IPS-20b (cell line): ENCODE data around the gene INSRR.

ENCODE experiments used
- H3K27ac ChIP-seq: one replicate; pipeline ENCODE4 v1.5.1; 2013; ENCODE audit warnings: low read length
- H3K27me3 ChIP-seq: 2 replicates; pipeline ENCODE4 v1.6.1; 2013; ENCODE audit warnings: mild to moderate bottlenecking, low read length, inconsistent platforms; ENCODE audit not compliant: insufficient read depth
- H3K36me3 ChIP-seq: 2 replicates; pipeline ENCODE4 v1.6.1; 2013; ENCODE audit warnings: low read depth, mild to moderate bottlenecking, inconsistent platforms, low read length, moderate library complexity; ENCODE audit not compliant: insufficient read depth
- H3K4me1 ChIP-seq: 2 replicates; pipeline ENCODE4 v1.6.1; 2013; ENCODE audit warnings: mild to moderate bottlenecking, control low read depth, inconsistent platforms, low read length, moderate library complexity; ENCODE audit not compliant: insufficient read depth
- H3K4me3 ChIP-seq: 2 replicates; pipeline ENCODE4 v1.5.1; 2013; ENCODE audit warnings: mild to moderate bottlenecking, low read length, inconsistent platforms
- H3K9ac ChIP-seq: 2 replicates; pipeline ENCODE4 v1.6.1; 2013; ENCODE audit warnings: low read depth, mild to moderate bottlenecking, inconsistent platforms, low read length, moderate library complexity
- H3K9me3 ChIP-seq: 2 replicates; pipeline ENCODE4 v1.6.1; 2013; ENCODE audit warnings: mild to moderate bottlenecking, low read depth, low read length, inconsistent platforms; ENCODE audit not compliant: insufficient read depth

INSRR gene

GRCh38 chr1:156815307-156815826 is 43.5 kb downstream of the INSRR start:
- Histone ChIP-seq H3K4me1 (peaks cover 11% of the 10 kb centered on the region; the same call in 1 of the 2 replicates), H3K9ac (no peak overlapping the region), H3K36me3 (no peaks in the 10 kb centered on the region), H3K27me3 (peaks cover 64% of the 10 kb centered on the region), H3K9me3 (no peaks in the 10 kb centered on the region), H3K4me3 (no peak overlapping the region), H3K27ac (no peak overlapping the region)

- Histone ChIP-seq H3K4me1 (peaks cover 11% of the 10 kb centered on the region; the same call in 1 of the 2 replicates), H3K36me3 (no peaks in the 10 kb centered on the region), H3K9ac (peak overlapping the region; percentile 77; the same call in 1 of the 2 replicates), H3K4me3 (no peak overlapping the region), H3K27me3 (peaks cover 64% of the 10 kb centered on the region), H3K27ac (no peak overlapping the region), H3K9me3 (no peaks in the 10 kb centered on the region)
Observed at GRCh38 chr1:156814571-156815260, 44.2 kb downstream of the INSRR start.

DNA sequence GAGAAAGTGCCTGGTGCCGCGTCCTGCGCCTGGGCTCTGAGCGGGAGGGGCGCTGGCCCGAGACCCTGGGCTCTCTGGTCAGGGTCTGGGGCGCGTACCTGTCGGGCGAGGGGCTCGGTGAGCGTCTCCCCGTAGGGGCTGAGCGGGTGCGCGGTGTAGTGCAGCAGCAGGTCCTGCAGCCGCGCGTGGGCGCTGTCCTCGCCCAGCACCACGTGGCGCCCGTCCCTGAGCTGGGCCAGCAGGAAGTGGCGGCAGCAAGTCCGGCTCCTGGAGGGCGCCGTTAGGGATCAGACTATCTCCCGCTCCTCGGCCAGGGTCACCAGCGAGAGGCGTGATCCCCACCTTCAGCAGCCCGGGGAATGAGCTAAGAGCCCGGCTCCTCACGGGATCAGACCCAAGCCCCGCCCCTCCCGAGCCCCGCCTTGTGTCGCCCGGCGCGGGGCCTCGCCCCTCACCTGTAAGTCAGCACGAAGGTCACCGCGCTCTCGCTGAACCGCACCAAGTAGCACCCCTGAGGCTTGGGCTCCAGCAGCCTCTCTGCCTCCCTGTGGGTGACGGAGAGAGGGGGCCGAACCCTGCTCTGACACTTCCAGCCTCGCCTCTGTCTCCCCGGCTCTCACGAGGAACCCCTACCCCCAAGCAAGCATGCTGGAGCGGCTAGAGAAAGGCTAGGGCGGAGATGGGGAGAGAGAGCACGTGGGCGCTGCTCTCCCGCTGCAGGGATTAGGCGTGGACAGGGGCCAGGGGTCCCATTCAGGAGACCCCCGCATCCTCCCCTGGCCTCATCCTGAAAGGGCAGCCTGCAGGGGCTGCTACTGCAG is 45.0 kb downstream of the INSRR start:
- Histone ChIP-seq H3K27ac (no peak overlapping the region), H3K9me3 (no peaks in the 10 kb centered on the region), H3K4me1 (peaks cover 11% of the 10 kb centered on the region; the same call in 1 of the 2 replicates), H3K4me3 (peak overlapping the region; percentile 70), H3K9ac (peak overlapping the region; percentile 77; the same call in 1 of the 2 replicates), H3K36me3 (no peaks in the 10 kb centered on the region), H3K27me3 (peaks cover 64% of the 10 kb centered on the region)

- H3K4me3 ChIP-seq: peak overlapping the region; percentile 70
- H3K9ac ChIP-seq: peak overlapping the region; percentile 77; the same call in 1 of the 2 replicates
- no peaks in the 10 kb centered on the region for H3K36me3 ChIP-seq
- H3K27ac ChIP-seq: no peak overlapping the region
- H3K27me3 ChIP-seq: peaks cover 61% of the 10 kb centered on the region
- peaks cover 11% of the 10 kb centered on the region; the same call in 1 of the 2 replicates for H3K4me1 ChIP-seq
- H3K9me3 ChIP-seq: no peaks in the 10 kb centered on the region
Observed at GRCh38 chr1:156813298-156813697, 45.6 kb downstream of the INSRR start.

GRCh38 chr1:156812293-156812990 is 46.5 kb downstream of the INSRR start:
- no peak overlapping the region for H3K9ac ChIP-seq
- H3K27ac ChIP-seq: no peak overlapping the region
- no peaks in the 10 kb centered on the region for H3K36me3 ChIP-seq
- H3K4me3 ChIP-seq: no peak overlapping the region
- H3K9me3 ChIP-seq: no peaks in the 10 kb centered on the region
- H3K4me1 ChIP-seq: peaks cover 11% of the 10 kb centered on the region; the same call in 1 of the 2 replicates
- peaks cover 55% of the 10 kb centered on the region for H3K27me3 ChIP-seq

DNA sequence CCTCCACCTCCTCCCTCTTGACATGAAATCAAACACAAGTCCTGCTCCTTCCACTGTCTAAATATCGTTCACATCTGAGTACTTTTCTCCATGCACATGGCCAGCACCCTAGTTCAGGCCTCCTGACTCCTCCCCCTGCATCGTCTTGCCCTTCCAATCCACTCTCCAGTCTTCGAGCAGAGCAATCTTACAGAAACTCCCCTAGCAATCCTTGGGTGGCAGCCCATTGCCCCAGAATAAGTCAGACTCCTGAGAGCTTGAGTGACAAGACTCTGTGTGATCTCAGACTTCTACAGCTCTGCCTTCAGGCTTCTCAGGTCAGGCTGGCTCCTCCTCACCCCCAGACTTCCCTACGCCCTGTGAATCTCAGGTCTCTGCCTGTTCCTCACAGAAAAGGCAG is 47.7 kb downstream of the INSRR start:
- Histone ChIP-seq H3K27ac (no peak overlapping the region), H3K36me3 (no peaks in the 10 kb centered on the region), H3K4me1 (peaks cover 11% of the 10 kb centered on the region; the same call in 1 of the 2 replicates), H3K9ac (no peak overlapping the region), H3K27me3 (peaks cover 53% of the 10 kb centered on the region), H3K4me3 (no peak overlapping the region), H3K9me3 (no peaks in the 10 kb centered on the region)

- Histone ChIP-seq H3K9me3 (no peaks in the 10 kb centered on the region), H3K36me3 (no peaks in the 10 kb centered on the region), H3K4me3 (no peak overlapping the region), H3K9ac (no peak overlapping the region), H3K27me3 (peaks cover 39% of the 10 kb centered on the region), H3K27ac (no peak overlapping the region), H3K4me1 (peaks cover 11% of the 10 kb centered on the region; the same call in 1 of the 2 replicates)
Observed at GRCh38 chr1:156809711-156810366, 49.1 kb downstream of the INSRR start.

DNA sequence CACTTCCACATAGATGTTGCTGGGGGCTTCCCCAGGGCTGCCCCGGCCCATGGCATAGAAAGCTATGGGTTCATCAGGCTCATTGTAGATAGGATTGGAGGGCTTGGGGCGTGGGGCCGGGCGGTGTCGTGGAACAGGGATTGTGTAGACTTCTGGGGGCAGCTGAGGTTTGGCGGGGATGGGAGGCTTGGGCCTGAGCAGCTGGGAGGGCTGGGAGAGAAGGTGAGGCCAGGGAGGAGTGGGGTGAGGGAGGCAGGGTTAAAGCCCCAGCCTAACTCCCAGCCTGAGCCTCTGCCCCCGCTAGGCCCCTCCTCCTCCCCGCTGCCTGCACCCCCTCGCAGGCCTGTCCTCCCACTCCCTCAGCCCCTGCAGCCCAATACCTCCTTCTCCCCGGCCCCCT is 49.6 kb downstream of the INSRR start:
- Histone ChIP-seq H3K36me3 (no peaks in the 10 kb centered on the region), H3K9me3 (no peaks in the 10 kb centered on the region), H3K4me3 (no peak overlapping the region), H3K27me3 (peaks cover 34% of the 10 kb centered on the region), H3K4me1 (peaks cover 9% of the 10 kb centered on the region; the same call in 1 of the 2 replicates), H3K9ac (no peak overlapping the region), H3K27ac (no peak overlapping the region)

- Histone ChIP-seq H3K9me3 (no peaks in the 10 kb centered on the region), H3K4me3 (no peak overlapping the region), H3K27me3 (peaks cover 25% of the 10 kb centered on the region), H3K27ac (no peak overlapping the region), H3K4me1 (peaks cover 5% of the 10 kb centered on the region; the same call in 1 of the 2 replicates), H3K36me3 (no peaks in the 10 kb centered on the region), H3K9ac (no peak overlapping the region)
Observed at GRCh38 chr1:156808186-156809030, 50.5 kb downstream of the INSRR start.

DNA sequence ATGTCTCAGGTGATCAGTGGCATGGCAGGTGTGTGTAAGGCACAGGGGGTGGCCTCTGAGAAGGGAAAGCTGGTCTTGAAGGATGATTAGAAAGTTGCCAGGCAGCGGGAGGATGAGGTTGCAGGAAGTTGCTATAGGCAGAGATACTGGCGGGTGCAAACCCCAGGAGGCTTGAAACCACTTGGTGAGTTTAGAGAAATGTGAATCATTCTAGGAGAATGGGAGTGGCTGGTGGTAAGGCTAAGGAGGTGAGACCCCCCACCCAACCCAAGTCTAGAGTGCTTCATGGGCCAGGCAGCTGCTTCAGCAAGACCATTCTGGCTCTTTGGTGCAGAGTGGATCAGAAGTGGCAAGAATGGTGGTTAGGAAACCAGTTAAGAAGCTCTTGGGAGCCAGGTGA is 51.3 kb downstream of the INSRR start:
- Histone ChIP-seq H3K4me3 (no peak overlapping the region), H3K4me1 (no peaks in the 10 kb centered on the region), H3K27ac (no peak overlapping the region), H3K36me3 (no peaks in the 10 kb centered on the region), H3K9me3 (no peaks in the 10 kb centered on the region), H3K27me3 (peaks cover 17% of the 10 kb centered on the region), H3K9ac (no peak overlapping the region)
